ENCODE measurements around the gene CREB5. TPM values are rescaled to one million over a fixed set of nuclear protein-coding genes. Genes with fewer than 3 reads are reported as not detected.

The CREB5 gene
- total and polyA plus RNA-seq, 2 of the 13 experiments (the other 11 are each of a cell fraction or from before 2014, with no cell fraction given) = 0.38 to 0.71 TPM

- ATAC-seq (no peak), DNase-seq (ENCODE audit: low spot score) (no peak), FAIRE-seq (no peak)
- intact Hi-C loops (cut with micrococcal nuclease; ENCODE audit: unreplicated experiment) (no loop called here), in situ Hi-C loops (cut with HindIII; ENCODE audit: extremely low pct_ligation_motif_present, low pct_unique_long_range_greater_than_20kb) (no loop called here)
- no peaks in the 10 kb centered on the region for H3K36me3 ChIP-seq (replicated peaks in 1 of 2; ENCODE audit: control insufficient read depth in 1 of 2, insufficient read depth in 2 of 2, low read length in 2 of 2)
- H3K9ac ChIP-seq (ENCODE audit: insufficient read depth, low read depth, low read length) = no peak overlapping the region
- CTCF ChIA-PET (ENCODE audit: low intra/inter-chr PET ratio, low total read pairs) = no interaction called here
- H2AFZ ChIP-seq (ENCODE audit: low read length) = no peak overlapping the region
- POLR2A ChIA-PET = no interaction called here
- no peaks in the 10 kb centered on the region for H3K4me1 ChIP-seq (ENCODE audit: insufficient read depth, low read length)
- no TSS peak for BruUV-seq (replicated peaks)
- no peak overlapping the region for H3K4me2 ChIP-seq (ENCODE audit: low read depth, low read length)
- H3K27ac ChIP-seq (ENCODE audit: extremely low read length, insufficient read depth, low read length) = no peak overlapping the region
- H3K79me2 ChIP-seq (ENCODE audit: insufficient read depth, low read length) = no peaks in the 10 kb centered on the region
- H3K4me3 ChIP-seq (replicated peaks in 1 of 3; ENCODE audit: insufficient read depth in 1 of 3, low read depth in 2 of 3, low read length in 3 of 3) = no peak overlapping the region
- no peaks in the 10 kb centered on the region for H4K20me1 ChIP-seq (ENCODE audit: insufficient read depth, low read length)
- H3K27me3 ChIP-seq (ENCODE audit: control insufficient read depth in 1 of 2, insufficient read depth in 2 of 2, low read length in 2 of 2) = peaks cover 0 to 16% of the 10 kb centered on the region in 2 experiments; a peak in 1 of 5 replicates
- H3K9me3 ChIP-seq (ENCODE audit: low read length) = no peaks in the 10 kb centered on the region
- WGBS (ENCODE audit: low lambda C conversion rate) = 13% methylated on average over 1 of the region's 1 CpG
- TF ChIP-seq ZBTB34 (CRISPR knock-in tag; IDR thresholded peaks at IDR 0.05) = no peak
- no peak for TF ChIP-seq KLF16 (CRISPR knock-in tag; IDR thresholded peaks at IDR 0.05)
- TF ChIP-seq RAD21 (CRISPR knock-in tag; IDR thresholded peaks at IDR 0.05) = no peak
- no peak for TF ChIP-seq ARNT2 (CRISPR knock-in tag; IDR thresholded peaks at IDR 0.05; ENCODE audit: low read depth)
- no peak for TF ChIP-seq CEBPG (CRISPR knock-in tag; IDR thresholded peaks at IDR 0.05)
- TF ChIP-seq ELF3 (CRISPR knock-in tag; IDR thresholded peaks at IDR 0.05) = no peak
- no peak for TF ChIP-seq ZNF740 (CRISPR knock-in tag; IDR thresholded peaks at IDR 0.05)
- TF ChIP-seq ZNF792 (CRISPR knock-in tag; IDR thresholded peaks at IDR 0.05) = no peak
- no peak for TF ChIP-seq RBFOX2 (IDR thresholded peaks at IDR 0.05; ENCODE audit: low read depth, low read length)
- no peak for TF ChIP-seq SMAD9 (CRISPR knock-in tag; IDR thresholded peaks at IDR 0.05)
- TF ChIP-seq CEBPZ (IDR thresholded peaks at IDR 0.05; ENCODE audit: low read length) = no peak
Observed at GRCh38 chr7:28643188-28643569, 230.9 kb downstream of the CREB5 start.
